RWPE2 (cell line): ENCODE measurements around the gene FOCAD.

ENCODE experiments used
- ATAC-seq: fragments of 200-7000 bp; cut with Tn5 transposase; 3 replicates; pipeline ENCODE4 v1.9.1; 2021; ENCODE audit warnings: low read depth
- DNase-seq: peaks from one replicate; pipeline ENCODE4 v3.0.0-alpha.2; 2020; ENCODE audit warnings: low spot score
- H3K27ac ChIP-seq: fragments of 450-650 bp; 2 replicates; pipeline ENCODE4 v1.5.1; 2017; ENCODE audit warnings: mild to moderate bottlenecking; ENCODE audit not compliant: poor library complexity, severe bottlenecking
- H3K27me3 ChIP-seq: fragments of 250-450 bp; sonication (Bioruptor Pico); 2 replicates; pipeline ENCODE4 v1.5.1; 2021; ENCODE audit warnings: mild to moderate bottlenecking, moderate library complexity; ENCODE audit not compliant: insufficient read depth, poor library complexity, severe bottlenecking
- H3K36me3 ChIP-seq: fragments of 250-450 bp; sonication (Bioruptor Pico); 2 replicates; pipeline ENCODE4 v1.5.1; 2020; ENCODE audit warnings: low read depth, mild to moderate bottlenecking, moderate library complexity
- H3K4me1 ChIP-seq: fragments of 250-450 bp; sonication (Bioruptor Pico); 2 replicates; pipeline ENCODE4 v1.5.1; 2021; ENCODE audit warnings: mild to moderate bottlenecking, moderate library complexity; ENCODE audit not compliant: insufficient read depth, poor library complexity, severe bottlenecking
- H3K4me3 ChIP-seq: fragments of 250-450 bp; sonication (Bioruptor Pico); 2 replicates; pipeline ENCODE4 v1.5.1; 2021; ENCODE audit warnings: mild to moderate bottlenecking, moderate library complexity; ENCODE audit not compliant: severe bottlenecking
- H3K9me3 ChIP-seq: fragments of 250-450 bp; sonication (Bioruptor Pico); 2 replicates; pipeline ENCODE4 v1.5.1; 2021; ENCODE audit warnings: mild to moderate bottlenecking, moderate library complexity; ENCODE audit not compliant: severe bottlenecking
- CTCF ChIP-seq: fragments of 450-650 bp; IDR thresholded peaks from one replicate; pipeline ENCODE4 v1.5.1; 2017; ENCODE audit warnings: mild to moderate bottlenecking, moderate library complexity; ENCODE audit not compliant: poor library complexity, severe bottlenecking

Gene FOCAD

GRCh38 chr9:20713172-20713571 lies 29.1 kb downstream of the FOCAD start:
- Histone ChIP-seq H3K9me3 (no peaks in the 10 kb centered on the region), H3K36me3 (peaks cover 16% of the 10 kb centered on the region), H3K4me3 (no peak overlapping the region), H3K27me3 (no peaks in the 10 kb centered on the region), H3K4me1 (no peaks in the 10 kb centered on the region), H3K27ac (no peak overlapping the region)
- ATAC-seq (no peak), DNase-seq (no peak)
- no peak for TF ChIP-seq CTCF

GRCh38 chr9:20714442-20715415 lies 30.7 kb downstream of the FOCAD start:
- no peak for DNase-seq
- H3K36me3 ChIP-seq, result peaks cover 16% of the 10 kb centered on the region
- no peak overlapping the region for H3K4me3 ChIP-seq
- no peak overlapping the region for H3K27ac ChIP-seq
- TF ChIP-seq CTCF, result no peak
- H3K4me1 ChIP-seq, result no peaks in the 10 kb centered on the region
- no peaks in the 10 kb centered on the region for H3K27me3 ChIP-seq
- no peak for ATAC-seq
- no peaks in the 10 kb centered on the region for H3K9me3 ChIP-seq

GRCh38 chr9:20722221-20722620 lies 38.2 kb downstream of the FOCAD start:
- no peak overlapping the region for H3K27ac ChIP-seq
- no peak overlapping the region for H3K4me3 ChIP-seq
- no peak for ATAC-seq
- peaks cover 25% of the 10 kb centered on the region for H3K36me3 ChIP-seq
- no peak for TF ChIP-seq CTCF
- no peaks in the 10 kb centered on the region for H3K27me3 ChIP-seq
- DNase-seq, result no peak
- H3K9me3 ChIP-seq, result no peaks in the 10 kb centered on the region
- peaks cover 7% of the 10 kb centered on the region for H3K4me1 ChIP-seq

GRCh38 chr9:20725675-20726074 lies 41.6 kb downstream of the FOCAD start:
- Histone ChIP-seq H3K4me3 (no peak overlapping the region), H3K4me1 (peaks cover 19% of the 10 kb centered on the region), H3K27ac (no peak overlapping the region), H3K9me3 (no peaks in the 10 kb centered on the region), H3K36me3 (peaks cover 25% of the 10 kb centered on the region), H3K27me3 (no peaks in the 10 kb centered on the region)
- TF ChIP-seq CTCF, result no peak
- no peak for ATAC-seq
- DNase-seq, result no peak

- no peak for ATAC-seq
- Histone ChIP-seq H3K4me3 (no peak overlapping the region), H3K36me3 (peaks cover 23% of the 10 kb centered on the region), H3K9me3 (no peaks in the 10 kb centered on the region), H3K27me3 (no peaks in the 10 kb centered on the region), H3K4me1 (peaks cover 20% of the 10 kb centered on the region), H3K27ac (no peak overlapping the region)
- TF ChIP-seq CTCF, result no peak
- no peak for DNase-seq
Observed at GRCh38 chr9:20726144-20726543, 42.1 kb downstream of the FOCAD start.
